Measurements from ENCODE around the gene STOM. TPM values are rescaled to one million over a fixed set of nuclear protein-coding genes. Genes with fewer than 3 reads are reported as not detected.

The STOM gene
- total and polyA plus RNA-seq, 8 donors = 35.3 to 238 (median 131) TPM

GRCh38 chr9:121368138-121368522 lies 1.9 kb downstream of the STOM start:
- H3K4me1 ChIP-seq = peaks cover 53 to 93% (median 70%) of the 10 kb centered on the region in 4 donors
- intact Hi-C loops (cut with DNase I; ENCODE audit: low total_unique reads) = no loop called here

GRCh38 chr9:121367306-121368137 lies 2.5 kb downstream of the STOM start:
- Histone ChIP-seq H3K4me1 (peaks cover 48 to 92% (median 69%) of the 10 kb centered on the region in 4 donors), H3K27ac (peak overlapping the region in 4 of 5 donors; percentile 93 to 98 (median 94)), H3K36me3 (no peaks in the 10 kb centered on the region), H3K27me3 (no peaks in the 10 kb centered on the region), H3K4me3 (peak overlapping the region; percentile 60 to 72 (median 66)), H3K9me3 (no peaks in the 10 kb centered on the region)
- WGBS, 5 donors = 36 to 69% (median 52%) methylated on average over 4 of the region's 4 CpGs
- intact Hi-C loops (cut with DNase I; ENCODE audit: low total_unique reads) = no loop called here
- peak in 1 of 2 donors; percentile 57 for DNase-seq
- TF ChIP-seq POLR2AphosphoS5 (IDR thresholded peaks at IDR 0.05) = peak in 1 of 3 donors; percentile 59
- no peak for TF ChIP-seq CTCF (IDR thresholded peaks at IDR 0.05)
- no peak for TF ChIP-seq POLR2A (IDR thresholded peaks at IDR 0.05)
- TF ChIP-seq EP300 (IDR thresholded peaks at IDR 0.05) = no peak

More at GRCh38 chr9:121368138-121368522, 1.9 kb downstream of the STOM start:
- WGBS, 5 donors = 20 to 31% (median 23%) methylated on average over 1 of the region's 1 CpG
- Histone ChIP-seq H3K4me3 (peak overlapping the region; percentile 60 to 72 (median 66)), H3K27ac (peak overlapping the region in 4 of 5 donors; percentile 93 to 98 (median 94)), H3K9me3 (no peaks in the 10 kb centered on the region), H3K36me3 (no peaks in the 10 kb centered on the region), H3K27me3 (no peaks in the 10 kb centered on the region)
- DNase-seq = no peak
- TF ChIP-seq POLR2A (IDR thresholded peaks at IDR 0.05) (no peak), POLR2AphosphoS5 (IDR thresholded peaks at IDR 0.05) (no peak), CTCF (IDR thresholded peaks at IDR 0.05) (no peak), EP300 (IDR thresholded peaks at IDR 0.05) (no peak)

- DNase-seq = no peak
- H3K36me3 ChIP-seq = no peaks in the 10 kb centered on the region
- no peaks in the 10 kb centered on the region for H3K9me3 ChIP-seq
- 71 to 85% (median 76%) methylated on average over 5 of the region's 5 CpGs for WGBS, 5 donors
- peaks cover 43 to 91% (median 65%) of the 10 kb centered on the region in 4 donors for H3K4me1 ChIP-seq
- peak overlapping the region in 4 of 5 donors; percentile 93 to 98 (median 94) for H3K27ac ChIP-seq
- peak overlapping the region in 3 of 4 donors; percentile 60 to 72 (median 60) for H3K4me3 ChIP-seq
- no peak for TF ChIP-seq POLR2AphosphoS5 (IDR thresholded peaks at IDR 0.05)
- TF ChIP-seq EP300 (IDR thresholded peaks at IDR 0.05) = no peak
- TF ChIP-seq CTCF (IDR thresholded peaks at IDR 0.05) = no peak
- no peak for TF ChIP-seq POLR2A (IDR thresholded peaks at IDR 0.05)
- H3K27me3 ChIP-seq = no peaks in the 10 kb centered on the region
- intact Hi-C loops (cut with DNase I; ENCODE audit: low total_unique reads) = no loop called here
Observed at GRCh38 chr9:121366611-121367192, 3.3 kb downstream of the STOM start.

GRCh38 chr9:121365564-121365963 lies 4.5 kb downstream of the STOM start:
- Histone ChIP-seq H3K36me3 (no peaks in the 10 kb centered on the region), H3K27me3 (no peaks in the 10 kb centered on the region), H3K4me3 (peak overlapping the region in 1 of 4 donors; percentile 72), H3K9me3 (no peaks in the 10 kb centered on the region), H3K27ac (peak overlapping the region in 4 of 5 donors; percentile 71 to 95 (median 88)), H3K4me1 (peaks cover 37 to 91% (median 60%) of the 10 kb centered on the region in 4 donors)
- TF ChIP-seq POLR2A (IDR thresholded peaks at IDR 0.05) = no peak
- TF ChIP-seq POLR2AphosphoS5 (IDR thresholded peaks at IDR 0.05) = no peak
- TF ChIP-seq EP300 (IDR thresholded peaks at IDR 0.05) = no peak
- no peak for TF ChIP-seq CTCF (IDR thresholded peaks at IDR 0.05)
- intact Hi-C loops (cut with DNase I; ENCODE audit: low total_unique reads) = no loop called here
- WGBS, 5 donors = 34 to 63% (median 53%) methylated on average over 2 of the region's 2 CpGs
- DNase-seq = no peak

Data from stomach (tissue), 9 donors.